Activated B cell treated with CpG ODN at 0.5 μM for 24 hours (primary cell): ENCODE results near the gene GRIK4. TPM values are rescaled to one million over a fixed set of nuclear protein-coding genes. Genes with fewer than 3 reads are reported as not detected.

Source experiments
- ATAC-seq: fragments of 200-7000 bp; cut with Tn5 transposase; one replicate; pipeline ENCODE4 v1.10.0; 2021; ENCODE audit warnings: low read depth, mild to moderate bottlenecking, moderate library complexity
- CTCF ChIA-PET: fragments of 350-600 bp; sonication (Branson Sonifier 250); formaldehyde crosslinking; loops from one replicate; lab custom pipeline; 2021; ENCODE audit warnings: antibody characterized with exemption; lab: Charles Lee
- POLR2A ChIA-PET: fragments of 350-600 bp; sonication (Branson Sonifier 250); formaldehyde crosslinking; loops from one replicate; lab custom pipeline; 2021; ENCODE audit warnings: antibody characterized with exemption; lab: Charles Lee
- DNase-seq: peaks from one replicate; pipeline ENCODE4 v3.0.0; 2022
- H3K27ac Mint-ChIP-seq: one replicate; pipeline ENCODE4 v1.8.0; 2020; ENCODE audit warnings: mixed read lengths
- H3K27me3 Mint-ChIP-seq: one replicate; pipeline ENCODE4 v1.8.0; 2021; ENCODE audit warnings: mixed read lengths
- H3K36me3 Mint-ChIP-seq: one replicate; pipeline ENCODE4 v1.8.0; 2021; ENCODE audit warnings: low read depth, mixed read lengths
- H3K4me1 Mint-ChIP-seq: one replicate; pipeline ENCODE4 v1.8.0; 2021; ENCODE audit warnings: mixed read lengths
- H3K4me3 Mint-ChIP-seq: one replicate; pipeline ENCODE4 v1.8.0; 2020; ENCODE audit warnings: mild to moderate bottlenecking, mixed read lengths
- H3K9me3 Mint-ChIP-seq: one replicate; pipeline ENCODE4 v1.8.0; 2020; ENCODE audit warnings: mixed read lengths
- intact Hi-C: fragments of 100-400 bp; cut with micrococcal nuclease; formaldehyde crosslinking; loops from one replicate; pipeline ENCODE4 v1.15.1; 2024
- total RNA-seq: library from RNA; stranded (reverse); gene quantifications from 2 replicates; pipeline ENCODE4 v1.2.3, GENCODE V29; 2022
- TF ChIP-seq, protein P1 (sequence below): fragments of 200-600 bp; IDR thresholded peaks from one replicate; pipeline ENCODE4 v1.8.0; 2022; ENCODE audit warnings: antibody characterized with exemption, mild to moderate bottlenecking

GRIK4 gene
- total RNA-seq, 1 donor from 2014 or later = not detected

DNA sequence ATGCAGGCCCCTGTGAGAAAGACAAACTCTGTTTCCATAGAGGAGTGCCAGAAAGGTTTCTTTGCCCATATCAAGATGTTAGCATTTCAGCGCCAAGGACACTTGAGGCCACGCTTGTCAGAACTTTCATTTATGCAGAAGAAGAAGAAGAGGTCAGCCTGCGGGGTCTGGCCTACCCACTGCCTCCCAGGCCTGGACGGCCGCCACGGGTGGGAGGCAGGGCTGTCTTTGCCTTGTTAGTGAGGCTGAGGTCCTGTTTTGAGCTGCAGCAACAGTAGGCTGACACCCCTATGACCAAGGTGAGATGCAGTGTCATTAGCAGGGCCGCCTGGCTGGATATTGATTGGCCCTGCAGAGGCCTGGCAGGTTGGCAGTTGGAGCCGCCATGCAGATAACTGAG, 183.9 kb downstream of the GRIK4 start:
- no peak overlapping the region for H3K4me3 Mint-ChIP-seq
- no peak overlapping the region for H3K27ac Mint-ChIP-seq
- CTCF ChIA-PET = no interaction called here
- POLR2A ChIA-PET = no interaction called here
- peaks cover 16% of the 10 kb centered on the region for H3K27me3 Mint-ChIP-seq
- intact Hi-C loops = no loop called here
- TF ChIP-seq, protein P1, sequence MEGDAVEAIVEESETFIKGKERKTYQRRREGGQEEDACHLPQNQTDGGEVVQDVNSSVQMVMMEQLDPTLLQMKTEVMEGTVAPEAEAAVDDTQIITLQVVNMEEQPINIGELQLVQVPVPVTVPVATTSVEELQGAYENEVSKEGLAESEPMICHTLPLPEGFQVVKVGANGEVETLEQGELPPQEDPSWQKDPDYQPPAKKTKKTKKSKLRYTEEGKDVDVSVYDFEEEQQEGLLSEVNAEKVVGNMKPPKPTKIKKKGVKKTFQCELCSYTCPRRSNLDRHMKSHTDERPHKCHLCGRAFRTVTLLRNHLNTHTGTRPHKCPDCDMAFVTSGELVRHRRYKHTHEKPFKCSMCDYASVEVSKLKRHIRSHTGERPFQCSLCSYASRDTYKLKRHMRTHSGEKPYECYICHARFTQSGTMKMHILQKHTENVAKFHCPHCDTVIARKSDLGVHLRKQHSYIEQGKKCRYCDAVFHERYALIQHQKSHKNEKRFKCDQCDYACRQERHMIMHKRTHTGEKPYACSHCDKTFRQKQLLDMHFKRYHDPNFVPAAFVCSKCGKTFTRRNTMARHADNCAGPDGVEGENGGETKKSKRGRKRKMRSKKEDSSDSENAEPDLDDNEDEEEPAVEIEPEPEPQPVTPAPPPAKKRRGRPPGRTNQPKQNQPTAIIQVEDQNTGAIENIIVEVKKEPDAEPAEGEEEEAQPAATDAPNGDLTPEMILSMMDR = no peak
- H3K36me3 Mint-ChIP-seq = no peaks in the 10 kb centered on the region
- DNase-seq (no peak), ATAC-seq (no peak)
- peaks cover 3% of the 10 kb centered on the region for H3K9me3 Mint-ChIP-seq
- H3K4me1 Mint-ChIP-seq = no peaks in the 10 kb centered on the region

GRCh38 chr11:120695939-120696338, 184.4 kb downstream of the GRIK4 start:
- ChIA-PET CTCF (interaction anchor here (0.7 to 0.8 kb wide), 2 partner anchors 9 to 19 kb away, joined by 3 read pairs; no protein-coding TSS in a partner anchor), POLR2A (interaction anchor here (0.6 kb wide), 1 partner anchor 448 kb away, joined by 4 read pairs; no protein-coding TSS in a partner anchor)
- H3K4me3 Mint-ChIP-seq = no peak overlapping the region
- intact Hi-C loops = no loop called here
- TF ChIP-seq, protein P1 = no peak
- H3K9me3 Mint-ChIP-seq = peaks cover 3% of the 10 kb centered on the region
- no peak overlapping the region for H3K27ac Mint-ChIP-seq
- DNase-seq (no peak), ATAC-seq (no peak)
- peaks cover 13% of the 10 kb centered on the region for H3K27me3 Mint-ChIP-seq
- H3K4me1 Mint-ChIP-seq = no peaks in the 10 kb centered on the region
- H3K36me3 Mint-ChIP-seq = no peaks in the 10 kb centered on the region

GRCh38 chr11:120696597-120697218, 185.2 kb downstream of the GRIK4 start:
- Mint-ChIP-seq H3K27me3 (peaks cover 8% of the 10 kb centered on the region), H3K4me1 (peaks cover 2% of the 10 kb centered on the region), H3K27ac (no peak overlapping the region), H3K36me3 (no peaks in the 10 kb centered on the region), H3K4me3 (no peak overlapping the region), H3K9me3 (peaks cover 7% of the 10 kb centered on the region)
- ChIA-PET CTCF (interaction anchor here (0.7 to 1.2 kb wide), 4 partner anchors 10 to 18 kb away, joined by 3 read pairs; no protein-coding TSS in a partner anchor), POLR2A (no interaction called here)
- TF ChIP-seq, protein P1 = no peak
- intact Hi-C loops = no loop called here
- DNase-seq = no peak
- no peak for ATAC-seq

GRCh38 chr11:120698918-120699317, 187.4 kb downstream of the GRIK4 start:
- ChIA-PET POLR2A (no interaction called here), CTCF (no interaction called here)
- no peak overlapping the region for H3K4me3 Mint-ChIP-seq
- peaks cover 23% of the 10 kb centered on the region for H3K4me1 Mint-ChIP-seq
- DNase-seq (no peak), ATAC-seq (no peak)
- TF ChIP-seq, protein P1 = no peak
- no peaks in the 10 kb centered on the region for H3K27me3 Mint-ChIP-seq
- intact Hi-C loops = no loop called here
- no peak overlapping the region for H3K27ac Mint-ChIP-seq
- peaks cover 7% of the 10 kb centered on the region for H3K9me3 Mint-ChIP-seq
- H3K36me3 Mint-ChIP-seq = no peaks in the 10 kb centered on the region

DNA sequence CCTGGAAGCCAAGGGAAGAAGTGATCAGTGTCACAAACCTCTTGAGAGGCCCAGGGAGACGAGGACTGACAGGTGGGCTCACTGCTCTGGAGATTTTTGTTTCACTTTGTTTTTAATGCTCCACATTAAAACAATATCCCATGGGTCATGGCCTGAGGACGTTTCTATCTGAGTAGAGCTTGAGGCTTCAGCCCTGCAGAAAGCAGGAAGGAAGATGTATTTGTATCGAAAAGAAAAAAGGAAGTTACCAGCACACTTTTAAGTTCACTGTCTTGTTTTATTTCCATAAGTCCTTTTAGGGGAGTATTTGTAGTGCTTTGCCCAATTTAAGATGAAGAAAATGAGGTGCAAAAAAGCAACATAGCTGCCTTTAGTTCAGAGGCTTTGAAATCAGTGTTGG, 191.1 kb downstream of the GRIK4 start:
- no peaks in the 10 kb centered on the region for H3K27me3 Mint-ChIP-seq
- ATAC-seq = no peak
- H3K9me3 Mint-ChIP-seq = peaks cover 13% of the 10 kb centered on the region
- H3K27ac Mint-ChIP-seq = peak overlapping the region; percentile 27
- no peak for DNase-seq
- TF ChIP-seq, protein P1 = no peak
- no peaks in the 10 kb centered on the region for H3K36me3 Mint-ChIP-seq
- ChIA-PET POLR2A (no interaction called here), CTCF (no interaction called here)
- no peak overlapping the region for H3K4me3 Mint-ChIP-seq
- peaks cover 30% of the 10 kb centered on the region for H3K4me1 Mint-ChIP-seq
- intact Hi-C loops = no loop called here
